Ishikawa (cell line): ENCODE data around the gene VSNL1.
A peak's percentile ranks its signal among the peaks of the same experiment; 100 is the strongest.

Experiments
- CEBPB ChIP-seq: IDR thresholded peaks from 2 replicates; pipeline ENCODE4 v1.6.1; 2012
- CREB1 ChIP-seq: IDR thresholded peaks from 2 replicates; pipeline ENCODE4 v1.6.1; 2012; ENCODE audit warnings: low read depth
- EGR1 ChIP-seq: IDR thresholded peaks from 2 replicates; pipeline ENCODE4 v1.6.1; 2012
- EP300 ChIP-seq: IDR thresholded peaks from 2 replicates; pipeline ENCODE4 v1.6.1; 2012; ENCODE audit warnings: borderline replicate concordance
- FOXM1 ChIP-seq: IDR thresholded peaks from 2 replicates; pipeline ENCODE4 v1.6.1; 2012; ENCODE audit warnings: low read depth, borderline replicate concordance
- RAD21 ChIP-seq: IDR thresholded peaks from 2 replicates; pipeline ENCODE4 v1.6.1; 2012; ENCODE audit warnings: low read depth
- REST ChIP-seq: IDR thresholded peaks from 2 replicates; pipeline ENCODE4 v1.6.1; 2012; ENCODE audit warnings: low read depth, mild to moderate bottlenecking
- TAF1 ChIP-seq: IDR thresholded peaks from 2 replicates; pipeline ENCODE4 v1.6.1; 2012; ENCODE audit warnings: low read depth, mild to moderate bottlenecking
- TCF12 ChIP-seq: IDR thresholded peaks from 2 replicates; pipeline ENCODE4 v1.6.1; 2012; ENCODE audit warnings: low read depth
- YY1 ChIP-seq: IDR thresholded peaks from 2 replicates; pipeline ENCODE4 v1.6.1; 2012; ENCODE audit warnings: low read depth
- TF ChIP-seq, protein P1 (sequence below): IDR thresholded peaks from 2 replicates; pipeline ENCODE4 v1.6.1; 2012

- no peak for TF ChIP-seq REST
- no peak for TF ChIP-seq CREB1
- TF ChIP-seq EGR1, result no peak
- TF ChIP-seq RAD21, result no peak
- no peak for TF ChIP-seq YY1
- TF ChIP-seq, protein P1, sequence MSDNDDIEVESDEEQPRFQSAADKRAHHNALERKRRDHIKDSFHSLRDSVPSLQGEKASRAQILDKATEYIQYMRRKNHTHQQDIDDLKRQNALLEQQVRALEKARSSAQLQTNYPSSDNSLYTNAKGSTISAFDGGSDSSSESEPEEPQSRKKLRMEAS, result no peak
- TF ChIP-seq TCF12, result no peak
- no peak for TF ChIP-seq EP300
- no peak for TF ChIP-seq TAF1
- TF ChIP-seq FOXM1, result no peak
- TF ChIP-seq CEBPB, result peak; percentile 35; the same call in 1 of the 2 replicates
Observed at GRCh38 chr2:17538844-17539554, 1.5 kb upstream of the VSNL1 start.
